Prostate gland (tissue), 2 donors: ENCODE results near the gene OTUB1.

Experiments used
- CTCF ChIP-seq, 4 experiments: fragments of 200-600 bp in 2 of 4; fragments of 450-650 bp in 2 of 4; sonication (generic) in 2 of 4; IDR thresholded peaks; 1 replicate in 3 of 4; 2 replicates in 1 of 4; pipeline ENCODE4 v1.5.1; 2016 to 2019; ENCODE audit warnings: antibody characterized with exemption in 4 of 4, mild to moderate bottlenecking in 2 of 4, moderate library complexity in 2 of 4
- POLR2AphosphoS5 ChIP-seq: sonication (generic); formaldehyde crosslinking; IDR thresholded peaks from one replicate; pipeline ENCODE4 v1.6.1; 2017; ENCODE audit warnings: antibody characterized with exemption

- TF ChIP-seq CTCF (IDR thresholded peaks at IDR 0.05) (no peak), POLR2AphosphoS5 (no peak)
Measured at GRCh38 chr11:63940786-63941185, 45.5 kb upstream of the OTUB1 start.
